Subcutaneous adipose tissue (tissue), 4 donors: ENCODE measurements around the gene MZT1. TPM values are rescaled to one million over a fixed set of nuclear protein-coding genes. Genes with fewer than 3 reads are reported as not detected.

Experiments used
- CTCF ChIP-seq: fragments of 450-650 bp; IDR thresholded peaks from one replicate; pipeline ENCODE4 v1.5.1; 2016; ENCODE audit warnings: low read depth, mild to moderate bottlenecking, control low read depth, antibody characterized with exemption, moderate library complexity
- total RNA-seq, 4 donors: library from RNA; depleted of rRNA; stranded (reverse); fragments of >200 nt; gene quantifications; one replicate each; pipeline ENCODE4 v1.1.0, GENCODE V29; 2016

MZT1 gene
- total RNA-seq = 10 to 100 TPM in 1 of 4 donors, 1 to 10 TPM in 3; 4.5 to 10.9 (median 8.8) TPM

GRCh38 chr13:72727417-72728289 lies at the start of gene MZT1, which contains the start of gene BORA:
Gene MZT1 (minus strand): TSS chr13:72727629. CDS start chr13:72727602, 27 bp downstream.
Gene BORA (plus strand): TSS chr13:72727923. CDS start chr13:72728941, 1,018 bp downstream.
- no peak for TF ChIP-seq CTCF

- no peak for TF ChIP-seq CTCF
Measured at GRCh38 chr13:72774019-72774418, 46.6 kb upstream of the MZT1 start.

GRCh38 chr13:72763411-72763810 lies 36.0 kb upstream of the MZT1 start:
- no peak for TF ChIP-seq CTCF

- TF ChIP-seq CTCF = no peak
Measured at GRCh38 chr13:72760189-72760588, 32.8 kb upstream of the MZT1 start.

- no peak for TF ChIP-seq CTCF
Measured at GRCh38 chr13:72757792-72758535, 30.5 kb upstream of the MZT1 start.

GRCh38 chr13:72754111-72754510 lies 26.7 kb upstream of the MZT1 start:
- no peak for TF ChIP-seq CTCF

GRCh38 chr13:72751220-72751619 lies 23.8 kb upstream of the MZT1 start:
- no peak for TF ChIP-seq CTCF
